ENCODE results near the gene THRB.

The THRB gene

GRCh38 chr3:24245056-24245455 lies 249.6 kb downstream of the THRB start:
- no peak overlapping the region for H2AFZ ChIP-seq (ENCODE audit: low read length)
- H3K4me2 ChIP-seq (ENCODE audit: low read depth, low read length, poor library complexity, severe bottlenecking), result no peak overlapping the region
- no peaks in the 10 kb centered on the region for H3F3A ChIP-seq (ENCODE audit: low read depth)
- H3K9me3 ChIP-seq (ENCODE audit: insufficient read depth, low read depth, low read length), result no peaks in the 10 kb centered on the region
- TF ChIP-seq CTCF (conservative IDR thresholded peaks at IDR 0.05; ENCODE audit: low read length), result no peak
- no peak for TF ChIP-seq EZH2phosphoT487 (IDR thresholded peaks at IDR 0.05; ENCODE audit: borderline replicate concordance)
- no peak overlapping the region for H3K9ac ChIP-seq (ENCODE audit: low read depth, low read length, poor library complexity, severe bottlenecking)
- H3K36me3 ChIP-seq (ENCODE audit: insufficient read depth, low read length), result no peaks in the 10 kb centered on the region
- H3K4me3 ChIP-seq (ENCODE audit: low read length, poor library complexity, severe bottlenecking), result no peak overlapping the region
- no peaks in the 10 kb centered on the region for H3K79me2 ChIP-seq (ENCODE audit: insufficient read depth, low read length)
- no peaks in the 10 kb centered on the region for H3K4me1 ChIP-seq (ENCODE audit: insufficient read depth, low read length, poor library complexity, severe bottlenecking)
- no peaks in the 10 kb centered on the region for H3K9me2 ChIP-seq (replicated peaks; ENCODE audit: low read depth, low read length)
- no peaks in the 10 kb centered on the region for H4K20me1 ChIP-seq (ENCODE audit: insufficient read depth, low read length, poor library complexity, severe bottlenecking)
- H3K27me3 ChIP-seq (ENCODE audit: insufficient read depth, low read length, poor library complexity, severe bottlenecking), result no peaks in the 10 kb centered on the region

GRCh38 chr3:24244491-24244890 lies 250.2 kb downstream of the THRB start:
- no peak for TF ChIP-seq CTCF (conservative IDR thresholded peaks at IDR 0.05; ENCODE audit: low read length)
- no peak for TF ChIP-seq EZH2phosphoT487 (IDR thresholded peaks at IDR 0.05; ENCODE audit: borderline replicate concordance)
- Histone ChIP-seq H3K4me3 (ENCODE audit: low read length, poor library complexity, severe bottlenecking) (no peak overlapping the region), H3F3A (ENCODE audit: low read depth) (no peaks in the 10 kb centered on the region), H2AFZ (ENCODE audit: low read length) (no peak overlapping the region), H3K79me2 (ENCODE audit: insufficient read depth, low read length) (no peaks in the 10 kb centered on the region), H3K9me3 (ENCODE audit: insufficient read depth, low read depth, low read length) (no peaks in the 10 kb centered on the region), H3K9ac (ENCODE audit: low read depth, low read length, poor library complexity, severe bottlenecking) (no peak overlapping the region), H3K36me3 (ENCODE audit: insufficient read depth, low read length) (no peaks in the 10 kb centered on the region), H3K27me3 (ENCODE audit: insufficient read depth, low read length, poor library complexity, severe bottlenecking) (no peaks in the 10 kb centered on the region), H4K20me1 (ENCODE audit: insufficient read depth, low read length, poor library complexity, severe bottlenecking) (no peaks in the 10 kb centered on the region), H3K4me2 (ENCODE audit: low read depth, low read length, poor library complexity, severe bottlenecking) (no peak overlapping the region), H3K4me1 (ENCODE audit: insufficient read depth, low read length, poor library complexity, severe bottlenecking) (no peaks in the 10 kb centered on the region), H3K9me2 (replicated peaks; ENCODE audit: low read depth, low read length) (no peaks in the 10 kb centered on the region)

DNA sequence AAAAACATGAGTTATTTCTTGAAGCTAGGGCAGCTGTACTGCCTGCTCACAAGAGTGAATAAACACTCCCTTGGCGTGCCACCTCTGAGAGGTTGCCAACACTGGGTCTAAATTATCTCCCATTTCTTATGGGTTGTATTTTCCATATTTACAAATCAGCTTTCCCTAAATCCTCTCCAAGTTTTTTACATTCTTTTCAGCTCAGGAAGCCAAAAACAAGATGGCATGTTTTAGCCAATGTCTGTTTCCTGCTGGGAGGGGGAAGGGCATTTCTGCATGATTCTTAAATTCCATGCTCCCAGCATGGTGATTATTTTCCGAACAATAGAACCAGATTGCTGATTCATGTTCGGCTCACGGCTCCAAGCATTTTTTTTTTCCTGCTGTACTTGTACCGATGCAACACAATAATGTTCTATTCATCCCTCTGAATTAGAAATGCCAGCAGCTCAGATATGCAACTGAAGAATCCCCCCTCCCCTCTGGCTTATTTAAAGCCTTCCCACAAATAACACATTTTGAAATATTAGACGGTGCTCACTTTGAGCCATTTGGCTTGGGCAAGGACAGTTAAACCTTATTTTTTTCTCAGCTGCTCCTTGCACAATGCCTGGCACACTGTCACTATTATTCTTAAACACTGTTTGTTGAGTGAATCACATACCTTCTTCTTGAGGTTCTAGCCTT lies 252.5 kb downstream of the THRB start:
- no peaks in the 10 kb centered on the region for H3K9me3 ChIP-seq (ENCODE audit: insufficient read depth, low read depth, low read length)
- no peak overlapping the region for H2AFZ ChIP-seq (ENCODE audit: low read length)
- H3K4me1 ChIP-seq (ENCODE audit: insufficient read depth, low read length, poor library complexity, severe bottlenecking), result peaks cover 4% of the 10 kb centered on the region
- H3K4me3 ChIP-seq (ENCODE audit: low read length, poor library complexity, severe bottlenecking), result no peak overlapping the region
- H4K20me1 ChIP-seq (ENCODE audit: insufficient read depth, low read length, poor library complexity, severe bottlenecking), result no peaks in the 10 kb centered on the region
- H3K27me3 ChIP-seq (ENCODE audit: insufficient read depth, low read length, poor library complexity, severe bottlenecking), result no peaks in the 10 kb centered on the region
- no peak overlapping the region for H3K4me2 ChIP-seq (ENCODE audit: low read depth, low read length, poor library complexity, severe bottlenecking)
- H3K9me2 ChIP-seq (replicated peaks; ENCODE audit: low read depth, low read length), result no peaks in the 10 kb centered on the region
- H3K9ac ChIP-seq (ENCODE audit: low read depth, low read length, poor library complexity, severe bottlenecking), result no peak overlapping the region
- H3K36me3 ChIP-seq (ENCODE audit: insufficient read depth, low read length), result no peaks in the 10 kb centered on the region
- no peaks in the 10 kb centered on the region for H3F3A ChIP-seq (ENCODE audit: low read depth)
- no peaks in the 10 kb centered on the region for H3K79me2 ChIP-seq (ENCODE audit: insufficient read depth, low read length)
- TF ChIP-seq CTCF (conservative IDR thresholded peaks at IDR 0.05; ENCODE audit: low read length), result no peak
- no peak for TF ChIP-seq EZH2phosphoT487 (IDR thresholded peaks at IDR 0.05; ENCODE audit: borderline replicate concordance)

Measured in Loucy (cell line).